Testis (tissue), 2 donors: Measurements from ENCODE around the gene SH3RF2.

Source experiments
- CTCF ChIP-seq, 3 experiments: fragments of 450-650 bp in 2 of 3; fragments of 200-600 bp in 1 of 3; sonication (generic) in 1 of 3; IDR thresholded peaks; one replicate each; pipeline ENCODE4 v1.5.1; 2016 to 2019; ENCODE audit warnings: antibody characterized with exemption in 3 of 3, mild to moderate bottlenecking in 2 of 3, moderate library complexity in 1 of 3
- POLR2A ChIP-seq: fragments of 450-650 bp; IDR thresholded peaks from one replicate; pipeline ENCODE4 v1.6.1; 2017; ENCODE audit warnings: antibody characterized with exemption, mild to moderate bottlenecking, moderate library complexity

- TF ChIP-seq CTCF (IDR thresholded peaks at IDR 0.05), result no peak
- no peak for TF ChIP-seq POLR2A
Observed at GRCh38 chr5:146051678-146052077, 115.3 kb downstream of the SH3RF2 start.
